Astrocyte (in vitro differentiated cells and primary cell): ENCODE data around the gene OR10V1. TPM values are rescaled to one million over a fixed set of nuclear protein-coding genes. Genes with fewer than 3 reads are reported as not detected.

ENCODE experiments used
- DNase-seq: peaks from one replicate; pipeline ENCODE4 v3.0.0-alpha.2; 2010; ENCODE audit warnings: low read depth
- FAIRE-seq: peaks from 2 replicates; lab custom pipeline; 2011; peaks lifted over from hg19 to GRCh38; lab: Jason Lieb, UNC
- H2AFZ ChIP-seq: 2 replicates; pipeline ENCODE4 v1.6.0; 2012; ENCODE audit warnings: low read depth, low read length, inconsistent platforms
- H3K27ac ChIP-seq: 2 replicates; pipeline ENCODE4 v1.5.1; 2011; ENCODE audit warnings: low read depth, low read length, inconsistent platforms
- H3K27me3 ChIP-seq: 2 replicates; pipeline ENCODE4 v1.6.0; 2011; ENCODE audit warnings: low read length, inconsistent platforms; ENCODE audit not compliant: insufficient read depth
- H3K36me3 ChIP-seq: 2 replicates; pipeline ENCODE4 v1.5.1; 2011; ENCODE audit warnings: low read length, inconsistent platforms; ENCODE audit not compliant: insufficient read depth
- H3K4me1 ChIP-seq: 2 replicates; pipeline ENCODE4 v1.5.1; 2011; ENCODE audit warnings: low read length, inconsistent platforms; ENCODE audit not compliant: insufficient read depth
- H3K4me2 ChIP-seq: 2 replicates; pipeline ENCODE4 v1.6.0; 2012; ENCODE audit warnings: low read length, inconsistent platforms
- H3K4me3 ChIP-seq: 2 replicates; pipeline ENCODE4 v1.5.1; 2011; ENCODE audit warnings: low read depth, mild to moderate bottlenecking, low read length, inconsistent platforms; ENCODE audit not compliant: insufficient read depth
- H3K79me2 ChIP-seq: 2 replicates; pipeline ENCODE4 v1.6.0; 2012; ENCODE audit warnings: mild to moderate bottlenecking, low read length, inconsistent platforms; ENCODE audit not compliant: insufficient read depth
- H3K9ac ChIP-seq: 2 replicates; pipeline ENCODE4 v1.6.0; 2012; ENCODE audit warnings: mild to moderate bottlenecking, low read length, inconsistent platforms
- H3K9me3 ChIP-seq: 2 replicates; pipeline ENCODE4 v1.5.1; 2012; ENCODE audit warnings: low read depth, mild to moderate bottlenecking, low read length, inconsistent platforms; ENCODE audit not compliant: insufficient read depth
- H4K20me1 ChIP-seq: 2 replicates; pipeline ENCODE4 v1.6.0; 2012; ENCODE audit warnings: low read length, inconsistent platforms; ENCODE audit not compliant: insufficient read depth
- H3K27ac Mint-ChIP-seq: one replicate; pipeline ENCODE4 v1.8.0; 2021; ENCODE audit warnings: mild to moderate bottlenecking, mixed read lengths; ENCODE audit not compliant: unreplicated experiment
- H3K27me3 Mint-ChIP-seq: one replicate; pipeline ENCODE4 v1.8.0; 2021; ENCODE audit warnings: low read depth, mixed read lengths; ENCODE audit not compliant: unreplicated experiment
- H3K36me3 Mint-ChIP-seq: one replicate; pipeline ENCODE4 v1.8.0; 2021; ENCODE audit warnings: low read depth, mixed read lengths; ENCODE audit not compliant: unreplicated experiment
- H3K4me1 Mint-ChIP-seq: one replicate; pipeline ENCODE4 v1.8.0; 2021; ENCODE audit warnings: low read depth, mixed read lengths; ENCODE audit not compliant: unreplicated experiment
- H3K4me3 Mint-ChIP-seq: one replicate; pipeline ENCODE4 v1.8.0; 2021; ENCODE audit warnings: mild to moderate bottlenecking, moderate library complexity, mixed read lengths; ENCODE audit not compliant: unreplicated experiment
- H3K9me3 Mint-ChIP-seq: one replicate; pipeline ENCODE4 v1.8.0; 2021; ENCODE audit warnings: mild to moderate bottlenecking, mixed read lengths; ENCODE audit not compliant: unreplicated experiment
- CTCF ChIP-seq: IDR thresholded peaks from 2 replicates; pipeline ENCODE4 v1.5.1; 2011; ENCODE audit warnings: low read depth, mild to moderate bottlenecking, inconsistent platforms, low read length, moderate library complexity; ENCODE audit not compliant: insufficient read depth
- EZH2 ChIP-seq: IDR thresholded peaks from 2 replicates; pipeline ENCODE4 v1.6.1; 2012; ENCODE audit warnings: mild to moderate bottlenecking, low read length, inconsistent platforms; ENCODE audit not compliant: insufficient read depth
- total RNA-seq: library from RNA; stranded (reverse); gene quantifications from 2 replicates; pipeline ENCODE4 v1.2.1, GENCODE V29; 2021

The OR10V1 gene
- total RNA-seq, 1 donor from 2014 or later = not detected

GRCh38 chr11:59673291-59673690 lies 40.4 kb downstream of the OR10V1 start:
- Mint-ChIP-seq H3K36me3 (no peaks in the 10 kb centered on the region), H3K27ac (no peak overlapping the region), H3K4me1 (no peaks in the 10 kb centered on the region), H3K27me3 (peaks cover 2% of the 10 kb centered on the region), H3K9me3 (no peaks in the 10 kb centered on the region), H3K4me3 (no peak overlapping the region)
- peaks cover under 1% of the 10 kb centered on the region for H4K20me1 ChIP-seq
- no peaks in the 10 kb centered on the region for H3K27me3 ChIP-seq
- H2AFZ ChIP-seq = no peak overlapping the region
- H3K4me3 ChIP-seq = no peak overlapping the region
- no peak overlapping the region for H3K27ac ChIP-seq
- H3K79me2 ChIP-seq = peaks cover 9% of the 10 kb centered on the region
- H3K36me3 ChIP-seq = no peaks in the 10 kb centered on the region
- no peaks in the 10 kb centered on the region for H3K9me3 ChIP-seq
- no peak for DNase-seq
- TF ChIP-seq EZH2 (no peak), CTCF (no peak)
- no peak overlapping the region for H3K9ac ChIP-seq
- H3K4me1 ChIP-seq = peaks cover 7% of the 10 kb centered on the region
- H3K4me2 ChIP-seq = no peak overlapping the region
- no peak for FAIRE-seq

GRCh38 chr11:59671471-59671870 lies 42.2 kb downstream of the OR10V1 start:
- Histone ChIP-seq H3K9ac (no peak overlapping the region), H3K4me2 (no peak overlapping the region), H4K20me1 (peaks cover 19% of the 10 kb centered on the region), H3K27ac (no peak overlapping the region), H3K36me3 (peaks cover 3% of the 10 kb centered on the region), H2AFZ (no peak overlapping the region), H3K27me3 (no peaks in the 10 kb centered on the region), H3K9me3 (no peaks in the 10 kb centered on the region), H3K79me2 (peaks cover 26% of the 10 kb centered on the region), H3K4me1 (peaks cover 12% of the 10 kb centered on the region), H3K4me3 (no peak overlapping the region)
- Mint-ChIP-seq H3K36me3 (peaks cover 2% of the 10 kb centered on the region), H3K4me3 (no peak overlapping the region), H3K4me1 (peaks cover 6% of the 10 kb centered on the region), H3K27ac (no peak overlapping the region), H3K9me3 (no peaks in the 10 kb centered on the region), H3K27me3 (peaks cover 2% of the 10 kb centered on the region)
- TF ChIP-seq CTCF (no peak), EZH2 (no peak)
- DNase-seq (no peak), FAIRE-seq (no peak)

- peak overlapping the region; percentile 93 for H3K9ac ChIP-seq
- Mint-ChIP-seq H3K36me3 (peaks cover 4% of the 10 kb centered on the region), H3K4me1 (peaks cover 6% of the 10 kb centered on the region), H3K27me3 (no peaks in the 10 kb centered on the region), H3K27ac (peak overlapping the region; percentile 97), H3K9me3 (no peaks in the 10 kb centered on the region), H3K4me3 (peak overlapping the region; percentile 93)
- no peaks in the 10 kb centered on the region for H3K27me3 ChIP-seq
- H4K20me1 ChIP-seq = peaks cover 23% of the 10 kb centered on the region
- FAIRE-seq (no peak), DNase-seq (peak; percentile 49)
- H3K36me3 ChIP-seq = peaks cover 17% of the 10 kb centered on the region
- H3K27ac ChIP-seq = peak overlapping the region; percentile 97
- H3K4me2 ChIP-seq = peak overlapping the region; percentile 92
- H3K4me1 ChIP-seq = peaks cover 12% of the 10 kb centered on the region
- peaks cover 35% of the 10 kb centered on the region for H3K79me2 ChIP-seq
- H3K9me3 ChIP-seq = no peaks in the 10 kb centered on the region
- peak overlapping the region; percentile 74 for H3K4me3 ChIP-seq
- H2AFZ ChIP-seq = peak overlapping the region; percentile 87
- TF ChIP-seq EZH2 (no peak), CTCF (no peak)
These were observed 44.0 kb downstream of the OR10V1 start for GRCh38 chr11:59669611-59670009.
